GM18526 (cell line): Measurements from ENCODE around the gene KLK8.

Experiments
- POLR2A ChIP-seq: IDR thresholded peaks from 3 replicates; pipeline ENCODE4 v1.6.1; 2011; ENCODE audit not compliant: insufficient read length; ENCODE audit errors: extremely low read depth

The KLK8 gene, protein sequence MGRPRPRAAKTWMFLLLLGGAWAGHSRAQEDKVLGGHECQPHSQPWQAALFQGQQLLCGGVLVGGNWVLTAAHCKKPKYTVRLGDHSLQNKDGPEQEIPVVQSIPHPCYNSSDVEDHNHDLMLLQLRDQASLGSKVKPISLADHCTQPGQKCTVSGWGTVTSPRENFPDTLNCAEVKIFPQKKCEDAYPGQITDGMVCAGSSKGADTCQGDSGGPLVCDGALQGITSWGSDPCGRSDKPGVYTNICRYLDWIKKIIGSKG

DNA sequence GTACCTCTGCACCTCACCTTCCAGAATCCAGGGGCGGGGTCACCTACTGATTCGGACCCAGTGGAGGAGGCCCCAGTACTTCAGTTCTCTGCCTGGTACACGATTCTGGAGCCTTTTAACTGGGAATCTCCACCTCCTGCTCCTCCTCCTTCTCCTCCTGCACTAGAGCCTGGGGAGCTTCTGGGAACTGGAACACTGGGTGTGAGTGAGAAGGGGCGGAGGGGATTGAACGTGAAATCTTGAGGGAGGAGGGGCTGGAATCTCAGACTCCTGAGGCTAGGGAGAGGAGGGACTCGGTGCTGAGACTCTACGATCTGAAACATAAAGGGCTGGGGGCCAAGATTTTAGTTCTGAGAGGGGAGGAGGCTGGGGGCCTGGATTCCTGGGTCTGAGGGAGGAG, at the start of gene KLK8:
TSS of gene KLK8 (minus strand) at position 90 of the 400 bp plus-strand sequence. CDS start 437 bp downstream, outside the sequence.
- no peak for TF ChIP-seq POLR2A

DNA sequence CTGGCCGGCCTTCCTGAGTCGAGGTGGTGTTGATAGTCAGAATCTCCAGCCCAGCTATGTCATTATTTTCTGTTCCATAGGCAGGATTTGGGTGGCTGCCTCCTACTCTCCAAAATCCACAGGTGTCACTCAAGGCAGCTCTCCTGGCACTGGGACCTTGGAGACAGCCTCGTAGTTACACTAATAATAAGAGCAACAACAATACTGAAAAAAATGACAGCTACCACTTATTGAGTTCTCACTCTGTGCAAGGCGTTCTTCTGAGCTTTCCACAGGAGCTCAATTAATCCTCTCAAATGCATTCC, 45.6 kb upstream of the KLK8 start:
- TF ChIP-seq POLR2A = no peak

DNA sequence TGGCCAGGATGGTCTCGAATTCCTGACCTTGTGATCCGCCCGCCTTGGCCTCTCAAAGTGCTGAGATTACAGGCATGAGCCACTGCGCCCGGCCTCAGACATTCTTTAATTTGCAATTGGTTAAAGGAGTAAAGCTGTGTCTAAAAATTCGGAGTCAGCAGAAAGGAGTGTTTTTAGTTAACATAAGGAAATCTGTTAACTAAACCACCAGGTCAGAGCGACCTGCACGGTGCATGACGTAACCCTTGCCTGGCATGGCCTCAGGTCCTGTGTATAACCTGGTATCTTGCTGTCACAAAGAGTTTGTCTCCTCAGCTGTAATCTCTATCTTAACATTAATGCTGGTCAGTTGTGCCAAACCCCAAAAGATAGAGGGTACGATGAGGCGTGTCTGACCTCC, 42.9 kb upstream of the KLK8 start:
- no peak for TF ChIP-seq POLR2A

DNA sequence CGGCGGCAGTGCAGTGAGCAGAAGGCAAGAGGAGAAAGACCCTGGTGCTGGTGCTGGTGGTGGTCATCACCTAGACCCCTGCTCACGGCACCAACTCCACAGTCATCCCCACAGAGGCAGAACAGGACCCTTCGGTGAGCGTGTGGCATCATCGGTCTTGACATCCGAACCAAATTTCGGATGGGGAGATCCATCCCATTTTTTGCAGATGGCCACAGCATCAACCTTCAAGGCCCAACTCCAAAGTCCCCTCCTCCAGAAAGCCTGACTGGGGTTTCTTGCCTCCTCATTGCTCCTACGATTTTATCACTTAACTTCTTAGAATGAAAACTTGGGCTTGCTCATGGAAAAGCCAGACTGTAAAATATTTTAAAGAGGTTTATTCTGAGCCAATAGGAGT, 42.1 kb upstream of the KLK8 start:
- no peak for TF ChIP-seq POLR2A

DNA sequence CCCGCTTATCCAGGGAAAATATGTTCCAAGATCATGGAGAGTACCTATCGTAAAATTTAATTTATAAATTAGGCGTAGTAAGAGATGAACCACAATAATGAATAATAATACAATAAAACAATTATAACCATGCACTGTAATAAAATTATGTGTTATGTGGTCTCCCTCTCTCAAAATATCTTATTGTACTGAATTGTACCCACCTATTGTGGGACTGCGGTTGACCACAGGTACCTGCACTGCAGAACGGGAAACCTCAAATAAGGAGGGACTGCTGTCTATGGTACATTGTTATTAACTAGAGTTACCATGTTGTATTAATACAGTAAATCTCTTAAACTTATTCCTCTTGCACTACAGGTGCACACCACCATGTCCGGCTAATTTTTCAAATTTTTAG, 38.7 kb upstream of the KLK8 start:
- TF ChIP-seq POLR2A = no peak

DNA sequence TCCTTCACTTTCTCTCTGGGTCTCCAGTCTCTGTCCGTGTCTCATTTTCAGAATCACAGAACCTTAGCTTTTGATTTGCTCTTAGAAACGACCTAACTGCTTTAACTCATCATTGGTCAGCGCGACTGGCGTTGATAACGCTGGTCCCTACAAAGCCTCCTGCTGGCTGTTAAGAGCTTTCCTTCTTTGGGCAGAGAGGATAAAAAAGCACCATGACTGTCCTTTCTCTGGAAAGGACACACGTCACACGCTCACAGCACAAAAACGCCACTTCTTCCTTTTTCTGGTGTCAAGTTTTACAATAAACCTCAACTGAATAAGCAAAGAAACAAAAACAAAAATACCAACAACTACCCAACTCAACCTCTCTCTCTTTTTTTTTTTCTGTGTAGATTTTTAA, 35.1 kb upstream of the KLK8 start:
- no peak for TF ChIP-seq POLR2A

DNA sequence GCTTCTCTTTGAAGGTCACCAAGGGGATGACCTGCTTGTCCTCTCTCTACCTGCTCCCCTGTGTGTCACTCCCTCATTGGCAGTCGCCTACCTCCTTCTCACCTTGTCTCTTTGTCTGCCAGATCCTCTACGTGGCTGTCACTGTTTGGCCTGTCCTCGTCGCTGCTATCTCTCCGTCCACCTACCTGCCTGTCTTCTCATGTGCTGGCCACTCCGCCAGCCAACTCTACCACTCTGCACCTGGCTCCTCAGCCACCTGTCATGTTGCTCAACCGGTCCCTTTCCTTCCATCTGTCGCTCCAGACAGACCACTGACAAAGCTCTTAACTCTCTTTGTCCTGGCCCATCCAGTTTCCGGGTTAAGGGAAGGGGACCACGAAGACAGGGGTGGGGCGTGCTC, 33.3 kb upstream of the KLK8 start, which contains the start of gene KLK12:
TSS of gene KLK12 (minus strand) at position 299 of the 400 bp plus-strand sequence. CDS start 381 bp downstream, outside the sequence.
- no peak for TF ChIP-seq POLR2A

DNA sequence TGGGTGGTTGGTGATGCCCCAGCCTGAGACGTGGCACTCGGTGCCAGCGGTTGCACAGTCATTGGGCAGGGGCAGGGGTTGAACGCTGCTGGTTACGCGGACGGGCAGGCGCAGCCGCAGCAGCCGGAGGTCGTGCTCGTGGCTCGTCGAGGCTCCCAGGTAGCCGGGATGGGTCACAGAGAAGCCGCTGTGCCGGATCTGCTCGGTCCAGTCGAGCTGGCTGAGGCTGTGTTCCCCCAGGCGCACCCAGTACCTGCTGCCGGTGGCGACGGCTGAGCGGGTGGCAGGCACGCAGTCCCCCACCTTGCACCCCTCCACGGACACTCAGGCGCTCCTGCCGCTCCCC, 30.4 kb upstream of the KLK8 start:
- TF ChIP-seq POLR2A = no peak

DNA sequence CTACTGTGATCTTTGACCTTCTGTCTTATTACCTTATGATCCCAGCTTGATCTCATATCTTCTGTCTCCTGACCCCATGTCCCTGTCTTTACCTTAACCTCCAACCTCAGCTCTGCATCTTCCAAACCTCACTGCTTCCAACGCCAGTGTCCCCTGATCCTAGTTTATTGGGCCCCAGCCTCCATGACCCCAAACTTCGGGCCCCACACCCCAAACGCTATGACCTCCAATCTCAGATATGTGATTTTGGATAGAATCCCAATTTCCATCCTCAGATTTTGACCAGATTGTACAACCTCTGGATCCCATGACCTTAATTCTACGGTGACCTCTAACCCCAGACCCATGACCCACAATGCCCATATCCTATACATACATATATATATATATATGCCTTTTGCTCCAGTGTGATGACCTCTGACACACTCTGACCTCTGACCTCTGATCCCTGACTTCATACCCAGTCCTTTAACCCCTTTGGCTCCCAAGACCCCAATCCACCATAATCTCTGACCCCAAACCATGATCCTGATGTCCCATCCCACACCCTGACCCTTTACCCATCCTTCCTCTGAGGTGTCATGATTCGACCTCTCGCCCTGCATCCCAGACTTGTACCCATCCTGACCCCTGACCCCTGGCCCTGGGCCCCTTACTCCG, 29.9 kb upstream of the KLK8 start:
- no peak for TF ChIP-seq POLR2A

DNA sequence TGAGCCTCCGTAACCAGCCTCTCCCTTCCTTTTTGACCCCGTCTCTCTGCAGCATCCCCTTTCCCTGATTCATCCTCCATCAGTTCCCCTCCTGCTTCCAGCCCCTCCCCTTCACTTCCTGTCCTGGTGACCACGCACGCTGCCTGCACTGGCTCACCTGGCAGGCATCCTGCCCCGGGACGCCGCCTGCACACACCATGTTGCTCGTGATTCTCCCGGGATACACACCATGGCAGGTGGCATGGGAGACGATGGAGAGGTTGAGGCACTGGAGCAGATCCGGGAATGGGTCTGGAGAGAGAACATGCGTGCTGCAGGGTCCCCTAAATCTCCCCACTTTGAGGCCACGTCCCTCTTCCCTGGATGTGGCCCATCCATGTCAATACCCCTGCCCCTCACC, 29.2 kb upstream of the KLK8 start:
- no peak for TF ChIP-seq POLR2A

DNA sequence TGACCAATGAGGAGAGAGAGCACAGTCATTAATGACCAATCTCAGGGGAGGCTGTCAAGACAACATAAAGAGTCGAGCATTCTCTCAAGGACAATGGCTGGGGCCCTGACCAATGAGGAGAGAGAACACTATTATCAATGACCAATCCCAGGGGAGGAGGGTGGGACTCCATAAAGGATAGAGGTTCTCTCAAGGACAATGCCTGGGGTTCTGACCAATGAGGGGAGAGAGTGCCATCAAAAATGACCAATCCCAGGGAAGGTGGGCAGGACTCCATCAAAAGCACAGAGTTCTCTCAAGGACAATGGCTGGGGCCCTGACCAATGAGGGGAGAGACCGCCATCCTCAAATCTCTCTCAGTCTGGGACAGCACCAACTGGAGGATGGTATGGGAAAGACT, 28.3 kb upstream of the KLK8 start:
- no peak for TF ChIP-seq POLR2A

DNA sequence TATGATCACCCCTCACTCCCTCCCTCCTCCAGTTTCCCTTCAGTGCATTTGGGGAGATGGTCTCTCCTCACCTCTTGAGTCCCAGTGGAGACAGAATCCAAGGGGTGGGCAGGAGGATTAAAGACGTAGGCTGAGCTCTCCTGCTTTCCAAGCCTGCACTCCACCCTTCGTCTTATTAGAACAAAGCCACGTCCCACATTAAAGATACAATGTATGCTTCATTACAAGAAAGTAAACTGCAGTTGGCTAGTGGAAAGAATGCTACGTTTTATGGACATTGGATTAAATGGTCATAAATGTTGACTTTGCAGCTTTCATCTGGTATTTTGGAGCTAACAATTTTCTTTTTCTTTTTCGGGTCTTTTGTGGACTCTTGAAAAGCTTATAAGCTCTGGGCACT, 26.5 kb upstream of the KLK8 start:
- TF ChIP-seq POLR2A = no peak

DNA sequence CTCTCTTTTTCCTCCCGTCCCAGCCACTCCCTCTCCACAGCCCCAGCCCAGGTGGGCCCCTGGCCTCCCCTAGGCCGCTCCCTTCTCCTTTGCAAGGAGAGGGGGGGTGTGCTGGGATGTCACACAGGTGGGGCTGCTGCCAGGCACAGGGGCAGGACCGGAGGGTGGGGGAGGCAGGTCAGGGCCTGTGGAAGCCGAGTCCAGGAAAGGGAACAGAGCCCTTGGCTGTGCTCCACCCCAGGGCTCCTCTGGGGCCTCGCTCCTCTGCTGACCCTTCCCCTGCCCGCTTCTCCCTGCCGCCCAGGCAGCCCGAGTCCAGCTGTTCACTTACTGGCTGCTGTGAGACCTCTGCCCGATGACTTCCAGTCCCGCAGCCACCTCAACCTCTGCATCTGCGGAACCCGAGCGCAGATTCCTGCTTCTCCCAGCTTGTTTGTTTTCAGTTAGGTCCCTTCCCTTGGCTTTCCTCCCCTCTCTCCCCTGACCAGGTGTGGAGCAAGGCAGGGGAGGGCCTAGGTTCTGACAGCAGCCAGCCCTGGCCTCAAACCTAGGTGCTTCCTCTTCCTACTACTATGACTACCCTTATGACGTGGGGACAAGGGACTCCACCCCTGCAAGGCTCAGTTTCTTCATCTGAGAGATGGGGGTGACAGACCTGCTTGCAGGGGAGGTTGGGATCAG, 25.9 kb upstream of the KLK8 start:
- no peak for TF ChIP-seq POLR2A

DNA sequence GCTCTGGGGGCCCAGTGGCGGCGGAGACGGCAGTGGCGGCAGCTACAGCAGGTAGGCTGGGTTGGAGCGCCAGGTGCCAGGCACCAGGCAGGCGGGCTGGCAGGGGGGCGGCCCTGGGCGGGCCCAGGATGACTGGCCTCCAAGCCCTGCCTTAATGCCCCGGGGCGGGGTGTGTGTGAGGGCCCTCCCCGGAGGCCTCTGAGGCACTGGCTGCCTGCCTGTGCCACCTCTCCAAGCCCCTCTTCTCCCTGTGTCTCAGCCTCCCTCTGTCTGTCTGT, 25.1 kb upstream of the KLK8 start, which contains the start of gene KLK11:
TSS of gene KLK11 (minus strand) at position 63 of the 278 bp plus-strand sequence. CDS start 985 bp downstream, outside the sequence.
- TF ChIP-seq POLR2A = no peak

DNA sequence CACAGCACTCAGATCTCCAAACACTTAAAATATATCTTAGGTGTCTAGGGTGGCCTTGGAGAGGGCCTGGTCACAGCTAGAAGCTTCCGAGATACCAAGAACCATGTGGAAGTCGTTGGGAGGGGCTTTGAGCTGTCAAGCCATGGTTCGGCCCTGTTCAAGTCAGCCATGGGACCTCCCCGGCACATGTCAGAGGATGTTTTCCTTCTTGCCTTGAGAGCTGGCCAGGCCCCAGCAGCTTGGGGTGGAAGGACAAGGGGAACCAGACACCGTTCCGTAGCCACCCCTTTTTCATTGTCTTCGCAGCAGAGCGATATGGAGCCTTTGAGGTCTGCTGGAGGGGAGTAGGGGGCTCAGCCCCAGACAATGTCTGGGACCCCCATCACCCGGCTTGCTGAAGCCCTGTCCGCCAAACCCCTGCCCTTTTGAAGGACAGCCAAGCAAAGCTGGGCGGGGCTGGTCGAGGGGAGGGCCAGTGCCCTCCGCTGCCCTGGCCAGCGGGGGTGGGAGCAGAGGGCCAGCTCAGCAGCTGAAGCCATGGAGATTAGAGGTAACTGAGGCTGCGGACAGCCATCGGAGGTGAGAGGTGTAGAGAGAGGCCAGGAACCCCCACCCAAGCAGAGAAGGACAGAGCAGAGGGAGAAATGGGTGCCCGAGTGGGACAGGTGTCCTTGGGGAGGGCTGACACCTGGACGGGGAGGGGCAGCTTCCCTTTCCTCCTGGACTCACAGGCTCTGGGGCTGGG, 24.6 kb upstream of the KLK8 start:
- no peak for TF ChIP-seq POLR2A

DNA sequence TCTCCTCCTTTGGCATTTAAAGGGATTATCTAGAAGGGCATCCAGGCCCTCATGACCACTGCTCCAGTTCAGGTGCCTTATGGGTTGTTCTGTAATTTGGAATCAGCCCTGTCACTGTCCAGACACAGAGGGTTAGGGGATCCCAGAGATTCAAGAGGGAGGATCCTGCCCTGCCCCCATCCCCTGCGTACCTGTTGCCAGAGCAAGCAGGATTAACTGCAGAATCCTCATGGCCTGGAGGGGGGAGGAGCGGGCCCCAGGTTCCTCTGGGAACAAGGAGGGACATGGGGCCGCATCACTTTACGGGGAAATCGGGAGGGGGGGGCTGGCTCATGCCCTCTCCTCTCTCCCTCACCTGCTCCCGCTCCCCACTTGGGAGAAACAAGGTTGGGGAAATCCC, 24.0 kb upstream of the KLK8 start:
- TF ChIP-seq POLR2A = no peak
